Panc1 (cell line): ENCODE data around the gene ARMC2. TPM values are rescaled to one million over a fixed set of nuclear protein-coding genes. Genes with fewer than 3 reads are reported as not detected.

ENCODE experiments used
- ATAC-seq: fragments of 200-7000 bp; cut with Tn5 transposase; 2 replicates; pipeline ENCODE4 v1.9.1; 2020; ENCODE audit warnings: mild to moderate bottlenecking, moderate library complexity
- BruUV-seq: library from RNA; stranded (reverse); fragments of 400-500 nt; replicated peaks from 2 replicates; lab custom pipeline; 2021; lab: Mats Ljungman, UMichigan
- CTCF ChIA-PET: fragments of 300-600 bp; sonication (Branson Sonifier 250); formaldehyde crosslinking; loops from one replicate; lab custom pipeline; 2022; ENCODE audit warnings: antibody characterized with exemption; lab: Charles Lee
- POLR2A ChIA-PET: fragments of 300-600 bp; sonication (Branson Sonifier 250); formaldehyde crosslinking; loops from one replicate; lab custom pipeline; 2022; ENCODE audit warnings: antibody characterized with exemption; lab: Charles Lee
- DNase-seq: peaks from one replicate; pipeline ENCODE4 v3.0.0-alpha.2; 2010; ENCODE audit warnings: low read depth, low spot score
- H3K27ac ChIP-seq: 2 replicates; pipeline ENCODE4 v1.5.1; 2011; ENCODE audit warnings: mild to moderate bottlenecking, low read length, inconsistent platforms
- H3K27me3 ChIP-seq: fragments of 200-500 bp; sonication (Bioruptor generic); 2 replicates; pipeline ENCODE4 v1.6.0; 2014; ENCODE audit warnings: low read length, inconsistent platforms; ENCODE audit not compliant: control insufficient read depth, insufficient read depth
- H3K36me3 ChIP-seq: fragments of 200-500 bp; sonication (Bioruptor generic); 2 replicates; pipeline ENCODE4 v1.5.1; 2014; ENCODE audit warnings: inconsistent platforms, mild to moderate bottlenecking, low read length, moderate library complexity; ENCODE audit not compliant: control insufficient read depth, insufficient read depth
- H3K4me1 ChIP-seq: 2 replicates; pipeline ENCODE4 v1.5.1; 2011; ENCODE audit warnings: inconsistent platforms, mild to moderate bottlenecking, low read length, moderate library complexity; ENCODE audit not compliant: control insufficient read depth, insufficient read depth
- H3K4me3 ChIP-seq, 2 experiments: 2 replicates each; pipeline ENCODE4 v1.5.1; 2011 to 2012; ENCODE audit warnings: low read depth in 2 of 2, low read length in 2 of 2, mild to moderate bottlenecking in 2 of 2, inconsistent platforms in 1 of 2, moderate library complexity in 1 of 2
- H3K9me3 ChIP-seq: fragments of 200-500 bp; sonication (Bioruptor generic); 2 replicates; pipeline ENCODE4 v1.5.1; 2014; ENCODE audit warnings: low read depth, mild to moderate bottlenecking, inconsistent platforms, low read length, moderate library complexity; ENCODE audit not compliant: control insufficient read depth, insufficient read depth
- POLR2AphosphoS5 ChIP-seq: IDR thresholded peaks from 2 replicates; pipeline ENCODE4 v1.6.1; 2012; ENCODE audit warnings: mild to moderate bottlenecking, low read depth, low read length, moderate library complexity
- SIN3A ChIP-seq: IDR thresholded peaks from 2 replicates; pipeline ENCODE4 v1.6.1; 2012; ENCODE audit warnings: low read depth, mild to moderate bottlenecking, low read length, moderate library complexity, borderline replicate concordance; ENCODE audit not compliant: insufficient read depth
- TCF7L2 ChIP-seq: IDR thresholded peaks from 2 replicates; pipeline ENCODE4 v1.6.1; 2011; ENCODE audit warnings: mild to moderate bottlenecking, low read depth, low read length, inconsistent platforms
- in situ Hi-C: cut with HindIII; loops from 2 replicates; pipeline ENCODE4 v1.10.0; 2016; ENCODE audit warnings: low sequenced_read_pairs, low pct_unique_long_range_greater_than_20kb
- intact Hi-C: fragments of 100-400 bp; cut with micrococcal nuclease; formaldehyde crosslinking; loops from one replicate; pipeline ENCODE4 v1.10.0; 2022; ENCODE audit not compliant: unreplicated experiment
- total RNA-seq: library from RNA; stranded (reverse); gene quantifications from one replicate; pipeline ENCODE4 v1.2.1, GENCODE V29; 2021; ENCODE audit not compliant: unreplicated experiment
- TF ChIP-seq, protein P1 (sequence below): fragments of 450-650 bp; IDR thresholded peaks from 2 replicates; pipeline ENCODE4 v1.5.1; 2017; ENCODE audit warnings: mild to moderate bottlenecking
- TF ChIP-seq, protein P2 (sequence below), 2 experiments: IDR thresholded peaks; 2 replicates each; pipeline ENCODE4 v1.6.1; 2011 to 2012; ENCODE audit warnings: low read depth in 2 of 2, control low read depth in 1 of 2, low read length in 1 of 2, mild to moderate bottlenecking in 1 of 2, moderate library complexity in 1 of 2; ENCODE audit not compliant: insufficient read depth in 1 of 2

ARMC2 gene
- total RNA-seq, 1 experiment from 2014 or later: 9.3 TPM

DNA sequence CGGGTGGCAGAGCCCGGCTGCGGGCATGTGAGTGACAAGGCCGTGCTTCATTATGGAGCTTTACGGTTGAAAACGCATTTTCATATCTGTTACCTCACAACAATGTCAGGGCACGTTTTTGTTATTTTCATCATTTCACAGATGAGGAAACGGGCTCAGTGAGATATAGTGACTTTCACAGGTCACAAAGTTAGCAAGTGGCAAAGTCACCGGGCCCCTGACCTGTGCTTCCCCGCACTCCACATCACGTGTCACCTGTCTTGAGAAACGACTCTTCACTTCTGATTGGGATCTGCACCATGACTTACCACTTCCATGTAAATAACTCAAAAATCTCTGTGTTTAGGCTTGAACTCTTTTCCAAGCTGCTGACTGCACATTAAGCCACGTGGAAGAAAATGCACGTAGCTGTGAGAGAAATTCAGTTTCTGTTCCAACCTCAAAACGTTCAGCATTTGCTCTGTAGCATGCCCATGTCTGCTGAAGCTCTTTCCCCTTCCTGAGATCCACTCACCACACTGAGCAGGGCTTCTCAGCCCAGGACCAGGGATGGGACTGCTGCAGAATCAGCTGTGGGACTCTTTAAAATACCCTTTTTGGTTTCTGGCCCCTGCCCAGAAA lies 107.2 kb downstream of the ARMC2 start:
- H3K27ac ChIP-seq: no peak overlapping the region
- TF ChIP-seq TCF7L2 (no peak), SIN3A (no peak)
- TF ChIP-seq, protein P1, sequence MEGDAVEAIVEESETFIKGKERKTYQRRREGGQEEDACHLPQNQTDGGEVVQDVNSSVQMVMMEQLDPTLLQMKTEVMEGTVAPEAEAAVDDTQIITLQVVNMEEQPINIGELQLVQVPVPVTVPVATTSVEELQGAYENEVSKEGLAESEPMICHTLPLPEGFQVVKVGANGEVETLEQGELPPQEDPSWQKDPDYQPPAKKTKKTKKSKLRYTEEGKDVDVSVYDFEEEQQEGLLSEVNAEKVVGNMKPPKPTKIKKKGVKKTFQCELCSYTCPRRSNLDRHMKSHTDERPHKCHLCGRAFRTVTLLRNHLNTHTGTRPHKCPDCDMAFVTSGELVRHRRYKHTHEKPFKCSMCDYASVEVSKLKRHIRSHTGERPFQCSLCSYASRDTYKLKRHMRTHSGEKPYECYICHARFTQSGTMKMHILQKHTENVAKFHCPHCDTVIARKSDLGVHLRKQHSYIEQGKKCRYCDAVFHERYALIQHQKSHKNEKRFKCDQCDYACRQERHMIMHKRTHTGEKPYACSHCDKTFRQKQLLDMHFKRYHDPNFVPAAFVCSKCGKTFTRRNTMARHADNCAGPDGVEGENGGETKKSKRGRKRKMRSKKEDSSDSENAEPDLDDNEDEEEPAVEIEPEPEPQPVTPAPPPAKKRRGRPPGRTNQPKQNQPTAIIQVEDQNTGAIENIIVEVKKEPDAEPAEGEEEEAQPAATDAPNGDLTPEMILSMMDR: no peak
- BruUV-seq: no TSS peak
- no peaks in the 10 kb centered on the region for H3K27me3 ChIP-seq
- H3K4me1 ChIP-seq: no peaks in the 10 kb centered on the region
- ChIA-PET POLR2A (no interaction called here), CTCF (no interaction called here)
- no peaks in the 10 kb centered on the region for H3K9me3 ChIP-seq
- DNase-seq (no peak), ATAC-seq (no peak)
- H3K36me3 ChIP-seq: no peaks in the 10 kb centered on the region
- intact Hi-C loops: no loop called here
- no peak overlapping the region for H3K4me3 ChIP-seq
- in situ Hi-C loops: no loop called here

DNA sequence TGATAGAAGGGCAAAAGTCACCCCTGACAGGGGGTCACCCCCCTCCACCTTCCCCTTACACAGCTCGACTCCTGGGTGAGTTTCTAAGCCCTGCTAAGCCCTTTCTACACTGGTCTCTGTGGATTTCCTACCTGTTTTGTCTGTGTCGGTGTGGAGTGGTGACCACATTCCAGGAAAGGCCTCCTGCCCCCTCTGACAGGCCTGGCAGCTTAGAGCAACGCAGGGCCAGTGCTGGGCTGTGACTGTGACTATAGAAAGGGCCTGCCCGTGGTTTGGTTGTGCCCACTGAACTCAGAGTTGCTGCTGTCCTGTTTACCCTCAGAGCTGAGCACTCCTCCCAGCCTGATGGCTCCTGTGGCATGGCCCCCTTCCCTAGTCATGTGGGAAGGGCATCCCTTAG lies 109.0 kb downstream of the ARMC2 start:
- no TSS peak for BruUV-seq
- DNase-seq (no peak), ATAC-seq (0 out of 2 replicates have a peak, but pooled peaks have one; percentile 29)
- no peak overlapping the region for H3K27ac ChIP-seq
- intact Hi-C loops: no loop called here
- no peak overlapping the region for H3K4me3 ChIP-seq
- ChIA-PET POLR2A (no interaction called here), CTCF (no interaction called here)
- H3K4me1 ChIP-seq: no peaks in the 10 kb centered on the region
- TF ChIP-seq TCF7L2 (no peak), SIN3A (no peak), POLR2AphosphoS5 (no peak)
- TF ChIP-seq, protein P1: no peak
- TF ChIP-seq, protein P2, sequence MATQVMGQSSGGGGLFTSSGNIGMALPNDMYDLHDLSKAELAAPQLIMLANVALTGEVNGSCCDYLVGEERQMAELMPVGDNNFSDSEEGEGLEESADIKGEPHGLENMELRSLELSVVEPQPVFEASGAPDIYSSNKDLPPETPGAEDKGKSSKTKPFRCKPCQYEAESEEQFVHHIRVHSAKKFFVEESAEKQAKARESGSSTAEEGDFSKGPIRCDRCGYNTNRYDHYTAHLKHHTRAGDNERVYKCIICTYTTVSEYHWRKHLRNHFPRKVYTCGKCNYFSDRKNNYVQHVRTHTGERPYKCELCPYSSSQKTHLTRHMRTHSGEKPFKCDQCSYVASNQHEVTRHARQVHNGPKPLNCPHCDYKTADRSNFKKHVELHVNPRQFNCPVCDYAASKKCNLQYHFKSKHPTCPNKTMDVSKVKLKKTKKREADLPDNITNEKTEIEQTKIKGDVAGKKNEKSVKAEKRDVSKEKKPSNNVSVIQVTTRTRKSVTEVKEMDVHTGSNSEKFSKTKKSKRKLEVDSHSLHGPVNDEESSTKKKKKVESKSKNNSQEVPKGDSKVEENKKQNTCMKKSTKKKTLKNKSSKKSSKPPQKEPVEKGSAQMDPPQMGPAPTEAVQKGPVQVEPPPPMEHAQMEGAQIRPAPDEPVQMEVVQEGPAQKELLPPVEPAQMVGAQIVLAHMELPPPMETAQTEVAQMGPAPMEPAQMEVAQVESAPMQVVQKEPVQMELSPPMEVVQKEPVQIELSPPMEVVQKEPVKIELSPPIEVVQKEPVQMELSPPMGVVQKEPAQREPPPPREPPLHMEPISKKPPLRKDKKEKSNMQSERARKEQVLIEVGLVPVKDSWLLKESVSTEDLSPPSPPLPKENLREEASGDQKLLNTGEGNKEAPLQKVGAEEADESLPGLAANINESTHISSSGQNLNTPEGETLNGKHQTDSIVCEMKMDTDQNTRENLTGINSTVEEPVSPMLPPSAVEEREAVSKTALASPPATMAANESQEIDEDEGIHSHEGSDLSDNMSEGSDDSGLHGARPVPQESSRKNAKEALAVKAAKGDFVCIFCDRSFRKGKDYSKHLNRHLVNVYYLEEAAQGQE (IDR thresholded peaks at IDR 0.05; ENCODE audit: insufficient read depth in 1 of 2, low read depth in 2 of 2, low read length in 1 of 2): no peak
- no peaks in the 10 kb centered on the region for H3K27me3 ChIP-seq
- H3K36me3 ChIP-seq: no peaks in the 10 kb centered on the region
- in situ Hi-C loops: no loop called here
- H3K9me3 ChIP-seq: no peaks in the 10 kb centered on the region
